Tibial artery (tissue), 4 donors: Measurements from ENCODE around the gene MSGN1.

Source experiments
- DNase-seq, 2 donors: peaks; one replicate each; pipeline ENCODE4 v3.0.0-alpha.2; 2019
- H3K27ac ChIP-seq, 2 donors: fragments of 200-600 bp; sonication (generic) in 1 of 2; 1 replicate in 1 of 2; 2 replicates in 1 of 2; pipeline ENCODE4 v1.5.1; 2018 to 2019; ENCODE audit warnings: mild to moderate bottlenecking in 1 of 2
- H3K27me3 ChIP-seq, 2 donors: fragments of 200-600 bp; sonication (generic) in 1 of 2; one replicate each; pipeline versions ENCODE4 v1.5.1 to v1.6.0; 2016 to 2019
- H3K36me3 ChIP-seq, 3 donors: fragments of 200-600 bp; sonication (generic) in 2 of 3; one replicate each; pipeline ENCODE4 v1.5.1; 2016 to 2019; ENCODE audit warnings: mild to moderate bottlenecking in 2 of 3
- H3K4me1 ChIP-seq, 4 donors: fragments of 200-600 bp; sonication (generic) in 2 of 4; 1 replicate in 3 of 4; 2 replicates in 1 of 4; pipeline ENCODE4 v1.5.1; 2016 to 2019
- H3K4me3 ChIP-seq, 2 donors: fragments of 200-600 bp; sonication (generic) in 1 of 2; 1 replicate in 1 of 2; 2 replicates in 1 of 2; pipeline ENCODE4 v1.5.1; 2018 to 2019; ENCODE audit warnings: mild to moderate bottlenecking in 2 of 2
- H3K9me3 ChIP-seq, 3 donors: fragments of 200-600 bp; sonication (generic) in 1 of 3; one replicate each; pipeline ENCODE4 v1.5.1; 2016 to 2019
- CTCF ChIP-seq, 2 experiments: fragments of 200-600 bp in 1 of 2; fragments of 450-650 bp in 1 of 2; IDR thresholded peaks; one replicate each; pipeline ENCODE4 v1.5.1; 2017 to 2019; ENCODE audit warnings: antibody characterized with exemption in 2 of 2, mild to moderate bottlenecking in 1 of 2, moderate library complexity in 1 of 2
- intact Hi-C: fragments of 100-400 bp; cut with DNase I; formaldehyde crosslinking; loops from one replicate; pipeline ENCODE4 v1.15.0; 2023; ENCODE audit warnings: low total_unique reads

The MSGN1 gene

DNA sequence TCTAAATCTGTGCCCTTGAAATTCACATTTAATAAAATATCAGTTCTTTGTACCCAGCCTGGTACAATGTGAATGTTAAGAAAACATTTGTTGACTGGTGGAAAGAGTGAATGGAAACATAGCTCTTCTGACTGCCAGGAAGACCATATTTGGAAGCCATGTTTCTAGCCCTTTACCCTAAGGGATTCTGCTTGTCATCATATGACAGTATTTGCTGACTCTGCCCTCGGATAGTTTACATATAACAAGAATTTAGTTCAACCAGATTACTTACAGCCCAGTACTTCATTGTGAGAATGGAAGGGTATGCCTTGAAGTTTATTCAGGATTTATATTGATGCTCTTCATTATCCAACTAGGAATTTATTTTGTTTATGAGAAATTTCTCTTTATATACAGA lies 48.4 kb downstream of the MSGN1 start:
- no peak overlapping the region for H3K27ac ChIP-seq
- no peak for TF ChIP-seq CTCF (IDR thresholded peaks at IDR 0.05)
- H3K9me3 ChIP-seq: no peaks in the 10 kb centered on the region
- intact Hi-C loops: no loop called here
- no peaks in the 10 kb centered on the region for H3K36me3 ChIP-seq
- H3K27me3 ChIP-seq: no peaks in the 10 kb centered on the region
- H3K4me1 ChIP-seq: no peaks in the 10 kb centered on the region
- no peak overlapping the region for H3K4me3 ChIP-seq
- DNase-seq: no peak

- DNase-seq: no peak
Observed at GRCh38 chr2:17867133-17867532, 50.9 kb downstream of the MSGN1 start.

More at GRCh38 chr2:17867133-17867532, 50.9 kb downstream of the MSGN1 start:
- no peaks in the 10 kb centered on the region for H3K36me3 ChIP-seq
- H3K27ac ChIP-seq: no peak overlapping the region
- H3K9me3 ChIP-seq: no peaks in the 10 kb centered on the region
- no peaks in the 10 kb centered on the region for H3K4me1 ChIP-seq
- H3K4me3 ChIP-seq: no peak overlapping the region
- H3K27me3 ChIP-seq: no peaks in the 10 kb centered on the region
- TF ChIP-seq CTCF (IDR thresholded peaks at IDR 0.05): no peak
- intact Hi-C loops: no loop called here
